Measurements from ENCODE around the gene CLSTN1.

The CLSTN1 gene

GRCh38 chr1:9844106-9844505, 20.3 kb upstream of the CLSTN1 start:
- H2BK15ac ChIP-seq (ENCODE audit: low read length), result no peak overlapping the region
- H3K27ac ChIP-seq (replicated peaks; ENCODE audit: low read length), result no peak overlapping the region
- no peak overlapping the region for H2BK120ac ChIP-seq (ENCODE audit: low read depth, low read length)
- no peaks in the 10 kb centered on the region for H3K9me3 ChIP-seq (replicated peaks in 1 of 2; ENCODE audit: control insufficient read depth in 2 of 2, insufficient read depth in 1 of 2, low read depth in 1 of 2, low read length in 2 of 2)
- H2BK5ac ChIP-seq (ENCODE audit: low read length), result no peak overlapping the region
- H3K79me1 ChIP-seq (ENCODE audit: low read depth, low read length), result no peaks in the 10 kb centered on the region
- no peak overlapping the region for H2AK5ac ChIP-seq (ENCODE audit: low read depth, low read length)
- H3K4me2 ChIP-seq (ENCODE audit: insufficient read depth, low read length, poor library complexity, severe bottlenecking), result no peak overlapping the region
- no peak overlapping the region for H4K91ac ChIP-seq (ENCODE audit: low read depth, low read length, poor library complexity)
- no peak overlapping the region for H2BK12ac ChIP-seq (ENCODE audit: low read length)
- peaks cover 0 to 12% of the 10 kb centered on the region in 2 donors for H3K4me1 ChIP-seq (ENCODE audit: control insufficient read depth in 2 of 2, insufficient read depth in 1 of 2, low read depth in 1 of 2, low read length in 2 of 2)
- H3K27me3 ChIP-seq (ENCODE audit: control insufficient read depth in 3 of 3, insufficient read depth in 3 of 3, low read depth in 1 of 3, low read length in 3 of 3), result no peaks in the 10 kb centered on the region
- H3K9ac ChIP-seq (ENCODE audit: low read depth, low read length, poor library complexity), result no peak overlapping the region
- H2AFZ ChIP-seq (ENCODE audit: low read length), result no peak overlapping the region
- no peak overlapping the region for H3K18ac ChIP-seq (ENCODE audit: low read length)
- no peak overlapping the region for H3K14ac ChIP-seq (ENCODE audit: low read length)
- DNase-seq (ENCODE audit: low spot score), result no peak
- peaks cover 0 to 1% of the 10 kb centered on the region in 2 donors for H3K36me3 ChIP-seq (replicated peaks in 1 of 2; ENCODE audit: control insufficient read depth in 2 of 2, insufficient read depth in 2 of 2, low read length in 2 of 2)
- no peak overlapping the region for H4K8ac ChIP-seq (ENCODE audit: low read depth, low read length)
- no CpG with 5 or more reads among the region's 12 CpGs for WGBS, 2 donors (ENCODE audit: extremely low coverage in 2 of 2, insufficient read length in 2 of 2, insufficient replicate concordance in 1 of 2)
- no peak overlapping the region for H3K4ac ChIP-seq (ENCODE audit: low read length)
- H3K23ac ChIP-seq (ENCODE audit: low read depth, low read length, poor library complexity), result no peak overlapping the region
- H3K4me3 ChIP-seq (ENCODE audit: low read length in 2 of 2), result no peak overlapping the region

GRCh38 chr1:9843576-9843945, 19.8 kb upstream of the CLSTN1 start:
- DNase-seq (ENCODE audit: low spot score), result no peak
- no peak overlapping the region for H3K27ac ChIP-seq (replicated peaks; ENCODE audit: low read length)
- no peaks in the 10 kb centered on the region for H3K27me3 ChIP-seq (ENCODE audit: control insufficient read depth in 3 of 3, insufficient read depth in 3 of 3, low read depth in 1 of 3, low read length in 3 of 3)
- no peak overlapping the region for H2AFZ ChIP-seq (ENCODE audit: low read length)
- H3K9me3 ChIP-seq (replicated peaks in 1 of 2; ENCODE audit: control insufficient read depth in 2 of 2, insufficient read depth in 1 of 2, low read depth in 1 of 2, low read length in 2 of 2), result no peaks in the 10 kb centered on the region
- WGBS, 2 donors (ENCODE audit: extremely low coverage in 2 of 2, insufficient read length in 2 of 2, insufficient replicate concordance in 1 of 2), result no CpG with 5 or more reads among the region's 7 CpGs
- no peak overlapping the region for H3K4me3 ChIP-seq (ENCODE audit: low read length in 2 of 2)
- H3K4ac ChIP-seq (ENCODE audit: low read length), result no peak overlapping the region
- no peak overlapping the region for H4K8ac ChIP-seq (ENCODE audit: low read depth, low read length)
- no peak overlapping the region for H2BK5ac ChIP-seq (ENCODE audit: low read length)
- H3K14ac ChIP-seq (ENCODE audit: low read length), result no peak overlapping the region
- H2AK5ac ChIP-seq (ENCODE audit: low read depth, low read length), result peak overlapping the region; percentile 39
- H3K4me1 ChIP-seq (ENCODE audit: control insufficient read depth in 2 of 2, insufficient read depth in 1 of 2, low read depth in 1 of 2, low read length in 2 of 2), result peaks cover 0 to 12% of the 10 kb centered on the region in 2 donors
- H3K18ac ChIP-seq (ENCODE audit: low read length), result peak overlapping the region; percentile 77
- no peaks in the 10 kb centered on the region for H3K79me1 ChIP-seq (ENCODE audit: low read depth, low read length)
- H3K4me2 ChIP-seq (ENCODE audit: insufficient read depth, low read length, poor library complexity, severe bottlenecking), result no peak overlapping the region
- H4K91ac ChIP-seq (ENCODE audit: low read depth, low read length, poor library complexity), result no peak overlapping the region
- no peak overlapping the region for H3K9ac ChIP-seq (ENCODE audit: low read depth, low read length, poor library complexity)
- H2BK12ac ChIP-seq (ENCODE audit: low read length), result no peak overlapping the region
- peak overlapping the region; percentile 18 for H3K23ac ChIP-seq (ENCODE audit: low read depth, low read length, poor library complexity)
- no peaks in the 10 kb centered on the region for H3K36me3 ChIP-seq (replicated peaks in 1 of 2; ENCODE audit: control insufficient read depth in 2 of 2, insufficient read depth in 2 of 2, low read length in 2 of 2)
- no peak overlapping the region for H2BK120ac ChIP-seq (ENCODE audit: low read depth, low read length)
- H2BK15ac ChIP-seq (ENCODE audit: low read length), result no peak overlapping the region

GRCh38 chr1:9842781-9843575, 19.2 kb upstream of the CLSTN1 start:
- no peak overlapping the region for H2BK15ac ChIP-seq (ENCODE audit: low read length)
- no peak overlapping the region for H2BK120ac ChIP-seq (ENCODE audit: low read depth, low read length)
- no peak overlapping the region for H3K27ac ChIP-seq (replicated peaks; ENCODE audit: low read length)
- H3K18ac ChIP-seq (ENCODE audit: low read length), result peak overlapping the region; percentile 48
- no peak overlapping the region for H2AFZ ChIP-seq (ENCODE audit: low read length)
- no peaks in the 10 kb centered on the region for H3K9me3 ChIP-seq (replicated peaks in 1 of 2; ENCODE audit: control insufficient read depth in 2 of 2, insufficient read depth in 1 of 2, low read depth in 1 of 2, low read length in 2 of 2)
- no CpG with 5 or more reads among the region's 20 CpGs for WGBS, 2 donors (ENCODE audit: extremely low coverage in 2 of 2, insufficient read length in 2 of 2, insufficient replicate concordance in 1 of 2)
- no peak overlapping the region for H4K91ac ChIP-seq (ENCODE audit: low read depth, low read length, poor library complexity)
- H3K4me1 ChIP-seq (ENCODE audit: control insufficient read depth in 2 of 2, insufficient read depth in 1 of 2, low read depth in 1 of 2, low read length in 2 of 2), result peaks cover 0 to 12% of the 10 kb centered on the region in 2 donors
- no peak overlapping the region for H2BK12ac ChIP-seq (ENCODE audit: low read length)
- H3K4me3 ChIP-seq (ENCODE audit: low read length in 2 of 2), result peak overlapping the region in 1 of 2 donors; percentile 36
- no peak overlapping the region for H4K8ac ChIP-seq (ENCODE audit: low read depth, low read length)
- no peak for DNase-seq (ENCODE audit: low spot score)
- H3K14ac ChIP-seq (ENCODE audit: low read length), result no peak overlapping the region
- H2BK5ac ChIP-seq (ENCODE audit: low read length), result no peak overlapping the region
- H3K23ac ChIP-seq (ENCODE audit: low read depth, low read length, poor library complexity), result no peak overlapping the region
- peak overlapping the region; percentile 33 for H3K9ac ChIP-seq (ENCODE audit: low read depth, low read length, poor library complexity)
- no peak overlapping the region for H3K4me2 ChIP-seq (ENCODE audit: insufficient read depth, low read length, poor library complexity, severe bottlenecking)
- no peaks in the 10 kb centered on the region for H3K27me3 ChIP-seq (ENCODE audit: control insufficient read depth in 3 of 3, insufficient read depth in 3 of 3, low read depth in 1 of 3, low read length in 3 of 3)
- H3K36me3 ChIP-seq (replicated peaks in 1 of 2; ENCODE audit: control insufficient read depth in 2 of 2, insufficient read depth in 2 of 2, low read length in 2 of 2), result no peaks in the 10 kb centered on the region
- no peaks in the 10 kb centered on the region for H3K79me1 ChIP-seq (ENCODE audit: low read depth, low read length)
- no peak overlapping the region for H2AK5ac ChIP-seq (ENCODE audit: low read depth, low read length)
- H3K4ac ChIP-seq (ENCODE audit: low read length), result no peak overlapping the region

- no peak overlapping the region for H3K9ac ChIP-seq (ENCODE audit: low read depth, low read length, poor library complexity)
- no peak overlapping the region for H3K4me3 ChIP-seq (ENCODE audit: low read length in 2 of 2)
- H3K4me1 ChIP-seq (ENCODE audit: control insufficient read depth in 2 of 2, insufficient read depth in 1 of 2, low read depth in 1 of 2, low read length in 2 of 2), result peaks cover 0 to 12% of the 10 kb centered on the region in 2 donors
- H3K27ac ChIP-seq (replicated peaks; ENCODE audit: low read length), result no peak overlapping the region
- H3K4me2 ChIP-seq (ENCODE audit: insufficient read depth, low read length, poor library complexity, severe bottlenecking), result no peak overlapping the region
- H2BK120ac ChIP-seq (ENCODE audit: low read depth, low read length), result no peak overlapping the region
- DNase-seq (ENCODE audit: low spot score), result no peak
- H3K36me3 ChIP-seq (replicated peaks in 1 of 2; ENCODE audit: control insufficient read depth in 2 of 2, insufficient read depth in 2 of 2, low read length in 2 of 2), result no peaks in the 10 kb centered on the region
- no peaks in the 10 kb centered on the region for H3K27me3 ChIP-seq (ENCODE audit: control insufficient read depth in 3 of 3, insufficient read depth in 3 of 3, low read depth in 1 of 3, low read length in 3 of 3)
- H4K8ac ChIP-seq (ENCODE audit: low read depth, low read length), result no peak overlapping the region
- no peak overlapping the region for H2BK5ac ChIP-seq (ENCODE audit: low read length)
- no peak overlapping the region for H2BK12ac ChIP-seq (ENCODE audit: low read length)
- H3K4ac ChIP-seq (ENCODE audit: low read length), result no peak overlapping the region
- peak overlapping the region; percentile 50 for H2AK5ac ChIP-seq (ENCODE audit: low read depth, low read length)
- H2BK15ac ChIP-seq (ENCODE audit: low read length), result no peak overlapping the region
- H3K79me1 ChIP-seq (ENCODE audit: low read depth, low read length), result no peaks in the 10 kb centered on the region
- H3K23ac ChIP-seq (ENCODE audit: low read depth, low read length, poor library complexity), result peak overlapping the region; percentile 67
- H3K9me3 ChIP-seq (replicated peaks in 1 of 2; ENCODE audit: control insufficient read depth in 2 of 2, insufficient read depth in 1 of 2, low read depth in 1 of 2, low read length in 2 of 2), result no peaks in the 10 kb centered on the region
- H2AFZ ChIP-seq (ENCODE audit: low read length), result no peak overlapping the region
- no peak overlapping the region for H4K91ac ChIP-seq (ENCODE audit: low read depth, low read length, poor library complexity)
- WGBS, 2 donors (ENCODE audit: extremely low coverage in 2 of 2, insufficient read length in 2 of 2, insufficient replicate concordance in 1 of 2), result no CpG with 5 or more reads among the region's 9 CpGs
- peak overlapping the region; percentile 24 for H3K18ac ChIP-seq (ENCODE audit: low read length)
- H3K14ac ChIP-seq (ENCODE audit: low read length), result no peak overlapping the region
Observed at GRCh38 chr1:9842073-9842711, 18.4 kb upstream of the CLSTN1 start.

All from neuronal stem cell (in vitro differentiated cells).